ENCODE measurements around the gene COX19.
"Not testable (repeated sequence)": the region's sequence is repeated elsewhere in the genome, so short reads cannot be mapped to it uniquely, and the experiment has no call there.

The COX19 gene

GRCh38 chr7:959271-959670 is 16.1 kb downstream of the COX19 start:
- no peak for DNase-seq

- DNase-seq: no peak
These were observed 16.8 kb downstream of the COX19 start for GRCh38 chr7:958221-959200.

- no peak for DNase-seq
These were observed 17.7 kb downstream of the COX19 start for GRCh38 chr7:957418-958220.

DNA sequence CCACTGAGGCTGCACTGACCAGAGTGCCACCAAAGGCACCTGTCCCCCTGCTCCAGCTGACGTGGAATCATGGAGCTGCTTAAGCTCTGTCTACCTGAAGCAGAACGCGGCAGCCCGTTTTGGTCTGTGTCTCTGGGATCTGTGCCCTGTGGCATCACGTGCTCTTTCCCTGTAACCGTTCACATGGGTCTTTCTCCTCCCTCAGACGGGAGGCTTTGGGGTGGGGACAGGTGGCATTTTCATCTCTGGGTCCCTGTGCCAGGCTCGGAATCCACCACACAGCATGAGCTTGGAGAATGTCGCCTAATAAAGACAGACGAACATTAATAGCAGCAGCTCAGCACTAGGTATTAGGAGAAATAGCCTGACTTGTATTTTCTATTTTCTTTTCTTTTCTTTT is 19.3 kb downstream of the COX19 start:
- DNase-seq: no peak

DNA sequence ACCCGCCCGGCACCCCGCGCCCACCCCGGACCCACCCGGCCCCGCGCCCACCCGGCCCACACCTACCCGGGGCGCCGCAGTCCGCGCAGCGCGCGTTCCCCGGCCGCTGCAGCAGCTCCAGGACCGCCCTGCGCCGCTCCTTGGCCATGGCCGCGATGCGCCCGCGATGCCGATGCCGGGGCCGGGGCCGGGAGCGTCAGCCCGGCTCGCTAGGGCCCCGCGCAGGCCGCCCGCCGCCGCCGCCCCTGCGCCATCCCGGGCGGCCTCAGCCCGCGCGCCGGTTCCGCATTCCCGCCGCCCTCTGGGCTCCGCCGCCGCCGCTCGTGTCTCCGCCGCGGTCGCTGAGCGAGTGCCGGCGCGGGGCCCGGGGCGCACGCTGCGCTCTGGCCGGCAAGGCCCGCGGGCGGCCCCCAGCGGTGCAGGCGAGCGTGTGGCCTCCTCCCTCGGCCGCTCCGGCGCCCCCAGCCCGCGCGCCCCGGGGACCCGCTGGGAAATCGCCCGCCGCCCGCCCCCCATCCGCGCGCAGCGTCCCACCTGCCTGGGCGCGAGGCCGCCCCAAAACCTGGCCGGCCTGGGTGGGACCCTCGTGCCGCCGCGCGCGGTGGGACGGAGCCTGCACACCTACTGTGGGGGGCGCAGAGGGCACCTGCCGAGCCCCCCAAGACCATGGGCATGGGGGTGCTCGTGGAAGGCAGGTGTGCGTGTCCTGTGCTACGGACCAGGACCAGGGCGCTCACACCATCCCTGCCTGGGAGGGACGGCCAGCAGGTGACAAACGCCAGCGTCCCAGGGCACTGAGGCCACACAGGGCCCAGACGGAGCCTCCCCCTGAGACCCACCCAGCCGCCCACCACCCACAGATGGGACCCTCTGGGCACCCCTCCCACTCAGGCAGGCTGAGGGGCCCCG is 20.8 kb downstream of the COX19 start, which contains the start of gene ADAP1:
TSS of gene ADAP1 (minus strand) at position 351 of the 909 bp plus-strand sequence. CDS start at position 148, 203 bp downstream.
- peak; percentile 69 for DNase-seq

DNA sequence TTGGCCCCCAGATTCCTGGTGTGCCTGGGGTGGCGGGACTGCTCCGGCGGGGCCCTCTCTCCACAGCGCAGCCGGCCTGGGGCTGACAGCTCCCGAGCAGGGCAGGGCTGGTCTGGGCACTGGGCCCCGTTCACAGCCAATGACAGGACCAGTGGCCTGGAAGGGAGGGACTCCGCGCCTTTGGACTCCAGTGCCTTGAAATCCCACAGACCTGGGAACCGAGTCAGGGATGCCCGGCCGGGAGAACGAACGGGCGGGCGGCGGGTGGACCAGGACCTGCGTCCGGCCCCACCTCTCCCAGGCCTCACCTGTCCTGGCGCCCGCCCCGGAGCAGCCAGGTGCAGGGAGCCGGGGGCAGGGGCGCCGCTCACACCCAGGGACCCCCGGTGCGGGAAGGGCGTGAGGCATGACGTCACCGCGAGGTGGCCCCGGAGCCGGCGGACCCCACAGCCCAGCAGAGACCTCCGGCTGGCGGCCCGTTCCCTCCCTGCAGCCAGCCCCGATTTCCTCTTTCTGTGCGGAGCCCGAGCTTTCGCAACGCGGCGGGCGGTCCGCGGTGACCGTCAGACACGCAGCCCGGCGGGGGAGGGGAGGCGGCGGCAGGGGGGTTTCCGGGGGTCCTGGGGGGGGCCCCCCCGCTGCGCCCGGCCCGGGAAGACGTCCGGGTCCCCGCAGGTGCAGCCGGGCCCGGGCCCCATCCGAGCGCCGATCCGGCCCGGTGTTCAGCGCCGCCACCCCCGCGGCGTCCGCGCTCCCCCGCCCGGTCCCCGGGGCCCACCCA is 21.6 kb downstream of the COX19 start:
- DNase-seq: peak; percentile 36

DNA sequence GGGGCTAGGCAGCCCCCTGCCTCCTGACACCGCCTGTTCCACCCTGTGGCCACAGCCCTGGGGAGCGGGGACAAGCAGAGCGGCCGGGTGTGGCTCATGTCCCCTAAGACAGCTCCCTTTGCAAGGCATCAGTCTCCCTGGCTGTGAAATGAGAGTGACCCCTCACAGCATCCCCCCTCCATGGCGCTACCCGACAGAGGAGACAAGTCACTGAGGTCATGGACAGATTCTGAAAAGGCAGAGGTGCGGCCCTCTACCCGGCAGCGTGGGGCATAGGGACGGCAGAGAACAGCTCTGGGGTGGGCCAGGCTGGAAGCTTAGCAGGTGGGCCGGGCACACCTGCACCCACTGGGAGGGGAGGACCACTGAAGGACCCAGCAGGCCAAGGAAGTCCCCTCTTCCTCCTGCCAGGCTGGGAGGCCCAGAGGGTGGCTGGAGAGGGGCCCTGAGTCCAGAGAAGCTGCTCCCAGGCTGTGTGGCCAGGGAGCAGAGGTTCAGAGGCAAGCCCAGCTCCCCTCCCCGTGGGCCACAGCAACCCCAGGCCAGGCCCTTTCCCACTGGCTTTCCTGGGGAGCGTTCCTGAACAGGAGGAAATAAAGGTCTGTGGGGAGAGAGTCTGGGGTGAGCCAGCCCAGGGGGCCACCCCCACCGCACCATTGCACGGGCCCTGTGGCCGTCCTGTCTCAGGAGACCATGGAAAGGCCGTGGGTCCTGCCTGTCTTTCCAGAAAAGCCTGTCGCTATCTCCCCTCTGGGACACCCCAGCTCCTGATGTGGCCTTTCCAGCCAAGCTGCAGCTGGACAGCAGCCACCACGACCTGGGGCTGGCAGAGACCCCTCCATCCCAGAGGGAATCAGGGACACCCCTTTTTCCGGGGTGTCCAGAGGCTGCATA is 22.6 kb downstream of the COX19 start:
- DNase-seq: no peak

DNA sequence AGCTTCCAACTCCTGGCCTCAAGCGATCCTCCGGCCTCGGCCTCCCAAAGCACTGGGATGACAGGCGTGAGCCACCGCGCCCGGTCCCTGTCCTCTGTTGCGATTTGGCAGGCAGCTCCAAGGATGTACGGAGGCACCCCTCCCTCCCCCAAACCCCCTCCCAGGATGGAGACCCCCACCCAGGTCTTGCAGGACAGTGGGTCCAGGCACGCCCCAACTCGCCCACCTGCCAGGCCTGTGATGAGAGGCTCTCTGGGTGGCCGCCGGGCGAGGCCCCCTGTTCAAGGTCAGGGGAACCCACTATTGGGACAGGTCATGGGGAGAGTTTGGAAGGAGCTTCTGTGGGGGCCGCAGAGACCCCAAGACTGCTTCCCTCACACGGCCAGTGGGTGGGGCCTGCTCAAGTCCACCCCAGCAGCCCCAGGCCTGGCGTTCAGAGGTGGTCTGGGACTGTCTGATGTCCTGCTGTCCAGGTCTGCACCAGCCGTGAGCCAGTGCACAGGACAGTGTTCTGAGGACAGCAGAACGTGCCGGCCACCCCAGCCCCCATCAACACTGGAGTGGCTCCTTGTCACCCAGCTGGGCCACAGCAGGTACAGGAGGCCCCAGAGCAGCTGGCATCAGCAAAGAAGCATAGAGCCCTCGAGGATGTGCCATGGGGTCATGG is 23.3 kb downstream of the COX19 start:
- DNase-seq: no peak

DNA sequence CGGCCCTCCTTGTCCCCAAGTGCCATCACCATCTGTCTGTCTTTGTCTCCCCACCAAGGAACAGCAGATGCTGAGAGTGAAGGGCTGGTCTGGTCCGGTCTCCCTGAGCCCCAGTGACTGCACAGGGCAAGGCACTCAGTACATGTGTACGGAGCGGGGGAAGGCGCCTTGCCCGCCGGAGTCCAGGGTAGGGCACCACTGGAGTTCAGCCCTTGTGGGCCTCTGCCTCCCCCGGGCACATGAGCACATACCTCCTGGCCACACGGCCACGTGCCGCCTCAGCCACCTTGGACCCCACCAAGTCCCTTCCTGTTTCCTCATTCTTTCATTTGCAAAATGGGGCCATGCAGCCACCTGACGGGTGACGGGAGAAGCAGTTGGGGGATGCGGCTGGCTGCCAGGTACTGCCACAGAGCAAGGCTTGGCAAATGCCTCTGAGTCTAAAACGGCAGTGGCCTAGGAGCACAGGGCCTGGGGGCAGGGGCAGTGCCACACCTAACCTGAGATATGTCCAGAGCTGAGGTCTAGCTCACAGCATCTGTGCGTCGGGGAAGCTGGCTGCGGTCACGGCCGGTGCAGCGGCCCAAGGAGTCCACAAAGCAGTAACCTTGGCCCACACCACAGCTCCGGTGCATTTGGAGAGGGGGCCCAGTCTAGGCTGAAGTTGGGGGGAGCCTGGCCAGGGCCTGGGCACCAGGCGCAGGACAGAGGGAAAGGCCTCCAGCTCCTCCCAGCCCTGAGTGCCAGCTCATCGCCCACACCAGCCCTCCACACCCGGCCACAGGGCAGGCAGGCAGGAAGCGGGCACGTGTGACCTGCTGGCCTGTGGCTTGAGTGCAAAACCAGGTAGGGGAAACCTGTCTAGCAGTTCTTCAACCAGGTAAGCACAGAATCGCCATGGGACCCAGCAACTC is 26.1 kb downstream of the COX19 start:
- no peak for DNase-seq

- DNase-seq: no peak
These were observed 27.7 kb downstream of the COX19 start for GRCh38 chr7:947391-948210.

- DNase-seq: no peak
These were observed 28.9 kb downstream of the COX19 start for GRCh38 chr7:946256-946996.

DNA sequence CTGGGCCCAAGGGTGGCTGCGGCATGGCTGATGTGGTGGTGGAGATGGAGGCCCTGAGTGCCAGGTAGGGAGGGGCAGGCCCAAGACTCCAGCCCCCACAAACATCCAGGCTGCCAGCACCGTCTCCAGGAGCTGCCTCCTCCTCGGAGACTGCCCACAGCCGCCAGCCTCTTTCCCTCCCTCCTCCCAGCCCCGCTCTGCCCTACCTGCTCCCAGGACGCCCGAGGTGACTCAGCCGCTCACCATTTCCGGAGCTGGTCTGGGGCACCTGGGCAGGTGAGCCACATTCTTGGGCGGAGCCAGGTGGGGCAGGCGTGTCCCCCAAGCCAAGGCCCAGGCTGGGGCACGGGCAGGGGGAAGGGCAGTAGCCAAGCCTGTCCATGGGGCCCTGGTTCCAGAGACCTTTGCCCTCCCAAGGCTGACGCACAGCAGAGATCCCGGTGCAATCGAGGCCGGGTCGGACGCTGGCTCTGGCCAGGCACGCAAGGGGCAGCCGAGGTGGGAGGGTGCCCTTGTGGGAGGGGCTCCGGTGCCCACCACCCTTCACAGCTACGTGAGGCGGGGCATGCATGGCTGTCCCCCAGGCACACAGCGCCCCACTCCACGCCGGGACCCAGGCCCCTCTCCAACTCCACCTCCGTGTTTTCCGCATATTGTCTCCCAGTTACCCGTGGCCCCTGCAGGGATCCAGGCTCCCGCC is 29.6 kb downstream of the COX19 start:
- no peak for DNase-seq

- no peak for DNase-seq
These were observed 30.2 kb downstream of the COX19 start for GRCh38 chr7:945147-945555.

DNA sequence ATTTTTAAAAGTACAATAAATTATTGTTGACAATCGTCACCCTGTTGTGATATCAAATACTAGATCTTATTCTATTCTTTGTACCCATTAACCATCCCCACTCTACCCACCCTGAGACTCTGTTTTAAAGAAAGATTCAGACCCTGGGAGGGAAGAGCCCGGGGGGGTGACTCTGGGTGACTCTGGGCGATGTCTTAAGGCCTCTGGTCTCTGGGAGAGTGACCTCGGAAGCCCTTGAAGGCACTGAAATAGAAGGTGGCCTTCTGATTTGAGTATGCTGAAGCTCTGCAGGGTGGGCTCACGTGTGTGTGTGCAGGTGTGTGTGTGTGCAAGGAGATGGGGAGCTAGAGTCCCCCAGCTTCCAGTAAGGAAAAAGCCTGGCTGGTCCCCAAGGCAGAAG is 30.6 kb downstream of the COX19 start:
- DNase-seq: no peak

DNA sequence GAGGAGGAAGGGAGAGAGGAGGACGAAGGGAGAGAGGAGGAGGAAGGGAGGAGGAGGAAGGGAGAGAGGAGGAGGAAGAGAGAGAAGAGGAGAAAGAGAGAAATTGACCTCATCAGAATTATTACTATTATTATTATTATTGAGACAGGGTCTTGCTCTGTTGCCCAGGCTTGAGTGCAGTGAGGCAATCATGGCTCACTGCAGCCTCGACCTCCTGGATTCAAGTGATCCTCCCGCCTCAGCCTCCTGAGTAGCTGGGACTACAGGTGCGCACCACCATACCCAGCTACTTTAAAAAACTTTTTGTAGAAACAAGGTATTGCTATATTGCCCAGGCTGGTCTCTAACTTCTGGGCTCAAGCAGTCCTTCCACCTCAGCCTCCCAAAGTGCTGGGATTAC is 31.6 kb downstream of the COX19 start:
- not testable (repeated sequence) for DNase-seq

DNA sequence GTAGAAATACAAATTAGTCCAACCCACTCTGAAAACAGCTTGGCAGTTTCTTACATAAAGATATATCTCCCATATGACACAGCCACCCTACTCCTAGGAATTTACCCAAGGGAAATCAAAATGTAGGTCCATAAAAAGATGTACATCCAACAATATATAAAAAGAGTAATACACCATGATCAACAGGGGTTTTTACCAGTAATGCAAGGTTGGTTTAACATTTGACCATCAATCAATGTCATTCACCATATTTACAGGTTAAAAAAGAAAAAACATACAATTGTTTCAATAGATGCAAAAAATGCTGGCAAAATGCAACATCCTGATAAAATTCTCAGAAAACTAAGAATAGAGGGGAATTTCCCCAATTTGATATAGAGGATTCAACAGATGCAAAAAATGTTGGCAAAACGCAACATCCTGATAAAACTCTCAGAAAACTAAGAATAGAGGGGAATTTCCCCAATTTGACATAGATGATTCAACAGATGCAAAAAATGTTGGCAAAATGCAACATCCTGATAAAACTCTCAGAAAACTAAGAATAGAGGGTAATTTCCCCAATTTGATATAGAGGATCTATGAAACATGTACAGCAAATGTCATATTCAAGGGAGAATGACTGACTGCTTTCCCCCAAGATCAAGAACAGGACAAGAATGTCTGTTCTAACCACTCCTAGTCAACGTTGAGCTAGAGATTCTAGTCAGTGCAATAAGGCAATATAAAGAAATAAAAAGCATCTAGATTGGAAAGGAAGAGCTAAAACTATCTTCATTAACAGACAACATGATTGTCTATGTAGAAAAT is 34.5 kb downstream of the COX19 start:
- no peak for DNase-seq
